GM18508 (cell line): Measurements from ENCODE around the gene GPC6.

Source experiments
- ATAC-seq: cut with Tn5 transposase; IDR thresholded peaks from one replicate; pipeline ENCODE4 v1.9.1; 2021; ENCODE audit warnings: moderate number of reproducible peaks; ENCODE audit not compliant: insufficient read depth, unreplicated experiment

GPC6 gene

GRCh38 chr13:93228643-93228937 lies 2.0 kb downstream of the GPC6 start:
- no peak for ATAC-seq

GRCh38 chr13:93230261-93230855 lies 3.8 kb downstream of the GPC6 start:
- no peak for ATAC-seq

GRCh38 chr13:93231867-93232266 lies 5.3 kb downstream of the GPC6 start:
- ATAC-seq, result no peak

- no peak for ATAC-seq
Observed at GRCh38 chr13:93233997-93234416, 7.4 kb downstream of the GPC6 start.

GRCh38 chr13:93234459-93234858 lies 7.9 kb downstream of the GPC6 start:
- ATAC-seq, result no peak

- ATAC-seq, result no peak
Observed at GRCh38 chr13:93235258-93236015, 8.8 kb downstream of the GPC6 start.

GRCh38 chr13:93238711-93239110 lies 12.1 kb downstream of the GPC6 start:
- no peak for ATAC-seq

- ATAC-seq, result no peak
Observed at GRCh38 chr13:93243375-93244063, 16.9 kb downstream of the GPC6 start.

GRCh38 chr13:93244141-93244917 lies 17.7 kb downstream of the GPC6 start:
- no peak for ATAC-seq

- no peak for ATAC-seq
Observed at GRCh38 chr13:93244918-93245280, 18.3 kb downstream of the GPC6 start.

- ATAC-seq, result no peak
Observed at GRCh38 chr13:93246069-93246468, 19.5 kb downstream of the GPC6 start.

GRCh38 chr13:93248627-93249047 lies 22.0 kb downstream of the GPC6 start:
- no peak for ATAC-seq

- ATAC-seq, result no peak
Observed at GRCh38 chr13:93249364-93250306, 23.0 kb downstream of the GPC6 start.

GRCh38 chr13:93254775-93255174 lies 28.2 kb downstream of the GPC6 start:
- no peak for ATAC-seq

- ATAC-seq, result no peak
Observed at GRCh38 chr13:93256998-93257397, 30.4 kb downstream of the GPC6 start.

GRCh38 chr13:93259527-93260080 lies 33.0 kb downstream of the GPC6 start:
- ATAC-seq, result no peak

- ATAC-seq, result no peak
Observed at GRCh38 chr13:93260591-93260990, 34.0 kb downstream of the GPC6 start.

GRCh38 chr13:93262729-93263345 lies 36.2 kb downstream of the GPC6 start:
- no peak for ATAC-seq

GRCh38 chr13:93264876-93265275 lies 38.3 kb downstream of the GPC6 start:
- ATAC-seq, result no peak
